IMR-90 (cell line): Measurements from ENCODE around the gene CEP57L1. TPM values are rescaled to one million over a fixed set of nuclear protein-coding genes. Genes with fewer than 3 reads are reported as not detected.

Experiments used
- ATAC-seq: fragments of 200-7000 bp; cut with Tn5 transposase; 2 replicates; pipeline ENCODE4 v1.9.1; 2020; ENCODE audit warnings: low read depth, mild to moderate bottlenecking, moderate library complexity
- BruUV-seq: library from RNA; stranded (reverse); fragments of 400-500 nt; replicated peaks from 2 replicates; lab custom pipeline; 2021; lab: Mats Ljungman, UMichigan
- CTCF ChIA-PET: fragments of 300-600 bp; formaldehyde crosslinking; extraction: SDS; loops from one replicate; lab custom pipeline; 2021; ENCODE audit warnings: antibody characterized with exemption; lab: Yijun Ruan, JAX
- POLR2A ChIA-PET: fragments of 300-600 bp; sonication (Branson Sonifier 250); formaldehyde crosslinking; loops from one replicate; lab custom pipeline; 2022; ENCODE audit warnings: antibody characterized with exemption; ENCODE audit not compliant: unreplicated experiment; lab: Charles Lee
- DNase-seq: peaks from one replicate; pipeline ENCODE4 v3.0.0; 2013
- H2AFZ ChIP-seq: replicated peaks from 2 replicates; pipeline ENCODE3; 2013; ENCODE audit warnings: low read length, mild to moderate bottlenecking; ENCODE audit not compliant: poor library complexity
- H2AK5ac ChIP-seq: 2 replicates; pipeline ENCODE4 v1.6.1; 2013; ENCODE audit warnings: low read depth, low read length, inconsistent platforms
- H2AK9ac ChIP-seq: replicated peaks from 2 replicates; pipeline ENCODE3; 2013; ENCODE audit warnings: mild to moderate bottlenecking, low read depth, low read length, moderate library complexity; ENCODE audit not compliant: poor library complexity
- H2BK120ac ChIP-seq: 2 replicates; pipeline ENCODE4 v1.6.1; 2013; ENCODE audit warnings: low read depth, low read length, inconsistent platforms
- H2BK15ac ChIP-seq: 3 replicates; pipeline ENCODE4 v1.6.1; 2013; ENCODE audit warnings: low read depth, low read length, inconsistent platforms
- H2BK20ac ChIP-seq: 2 replicates; pipeline ENCODE4 v1.6.1; 2013; ENCODE audit warnings: low read depth, mild to moderate bottlenecking, inconsistent platforms, low read length, moderate library complexity
- H2BK5ac ChIP-seq: 2 replicates; pipeline ENCODE4 v1.6.1; 2013; ENCODE audit warnings: mild to moderate bottlenecking, low read depth, low read length, inconsistent platforms; ENCODE audit not compliant: poor library complexity, severe bottlenecking
- H3K14ac ChIP-seq: replicated peaks from 2 replicates; pipeline ENCODE4 v1.6.1; 2013; ENCODE audit warnings: low read depth, low read length, inconsistent platforms
- H3K18ac ChIP-seq: 2 replicates; pipeline ENCODE4 v1.6.1; 2013; ENCODE audit warnings: low read depth, low read length, control low read depth
- H3K23ac ChIP-seq: 2 replicates; pipeline ENCODE4 v1.6.1; 2013; ENCODE audit warnings: low read depth, low read length, inconsistent platforms
- H3K27ac ChIP-seq: 2 replicates; pipeline ENCODE4 v1.5.1; 2013; ENCODE audit warnings: mild to moderate bottlenecking, control low read depth, low read length; ENCODE audit not compliant: insufficient read depth
- H3K27me3 ChIP-seq: 2 replicates; pipeline ENCODE4 v1.6.1; 2013; ENCODE audit warnings: low read length; ENCODE audit not compliant: control insufficient read depth, insufficient read depth
- H3K36me3 ChIP-seq: 2 replicates; pipeline ENCODE4 v1.6.1; 2013; ENCODE audit warnings: low read length, mixed read lengths; ENCODE audit not compliant: control insufficient read depth, insufficient read depth
- H3K4ac ChIP-seq: 2 replicates; pipeline ENCODE4 v1.6.1; 2013; ENCODE audit warnings: low read depth, low read length, inconsistent platforms
- H3K4me1 ChIP-seq: 2 replicates; pipeline ENCODE4 v1.6.1; 2013; ENCODE audit warnings: low read length, mixed read lengths; ENCODE audit not compliant: control insufficient read depth, insufficient read depth
- H3K4me2 ChIP-seq: 2 replicates; pipeline ENCODE4 v1.6.1; 2013; ENCODE audit warnings: low read depth, mild to moderate bottlenecking, control low read depth, low read length, moderate library complexity
- H3K4me3 ChIP-seq: 2 replicates; pipeline ENCODE4 v1.5.1; 2013; ENCODE audit warnings: low read depth, mild to moderate bottlenecking, control low read depth, low read length, moderate library complexity; ENCODE audit not compliant: insufficient read depth
- H3K56ac ChIP-seq: 2 replicates; pipeline ENCODE4 v1.6.1; 2013; ENCODE audit warnings: low read length, inconsistent platforms; ENCODE audit not compliant: insufficient read depth; ENCODE audit errors: extremely low read depth
- H3K79me1 ChIP-seq, 2 experiments: 2 replicates each; pipeline ENCODE4 v1.6.1; 2013; ENCODE audit warnings: low read length in 2 of 2, inconsistent platforms in 1 of 2, low read depth in 1 of 2
- H3K9ac ChIP-seq: 2 replicates; pipeline ENCODE4 v1.6.1; 2013; ENCODE audit warnings: low read depth, low read length, control low read depth
- H3K9me1 ChIP-seq: 2 replicates; pipeline ENCODE4 v1.6.1; 2013; ENCODE audit warnings: low read length, inconsistent platforms; ENCODE audit not compliant: insufficient read depth
- H3K9me3 ChIP-seq: 2 replicates; pipeline ENCODE4 v1.6.1; 2013; ENCODE audit warnings: low read length; ENCODE audit not compliant: control insufficient read depth, insufficient read depth
- H4K20me1 ChIP-seq: 2 replicates; pipeline ENCODE4 v1.6.1; 2013; ENCODE audit warnings: low read length, inconsistent platforms; ENCODE audit not compliant: insufficient read depth
- H4K5ac ChIP-seq: 2 replicates; pipeline ENCODE4 v1.6.1; 2013; ENCODE audit warnings: mild to moderate bottlenecking, low read depth, low read length, control low read depth
- H4K8ac ChIP-seq, 2 experiments: 2 replicates each; pipeline ENCODE4 v1.6.1; 2013; ENCODE audit warnings: low read depth in 2 of 2, low read length in 2 of 2, control low read depth in 1 of 2, inconsistent platforms in 1 of 2
- H4K91ac ChIP-seq: 2 replicates; pipeline ENCODE4 v1.6.1; 2013; ENCODE audit warnings: low read depth, low read length, inconsistent platforms; ENCODE audit not compliant: insufficient read depth
- BHLHE40 ChIP-seq: fragments of 150-350 bp; IDR thresholded peaks from 2 replicates; pipeline ENCODE4 v1.6.1; 2016; ENCODE audit warnings: mild to moderate bottlenecking, low read depth, low read length
- CEBPB ChIP-seq: IDR thresholded peaks from 2 replicates; pipeline ENCODE4 v1.6.1; 2012; ENCODE audit warnings: low read depth, low read length, improper control_type of control experiment
- CHD1 ChIP-seq: IDR thresholded peaks from 2 replicates; pipeline ENCODE4 v1.6.1; 2012; ENCODE audit warnings: low read depth, low read length, improper control_type of control experiment
- CTCF ChIP-seq: conservative IDR thresholded peaks from 2 replicates; pipeline ENCODE4 v1.5.1; 2012; ENCODE audit warnings: mild to moderate bottlenecking, low read depth, low read length, improper control_type of control experiment
- ELK1 ChIP-seq: fragments of 150-350 bp; IDR thresholded peaks from 2 replicates; pipeline ENCODE4 v1.6.1; 2016; ENCODE audit warnings: low read depth, mild to moderate bottlenecking, low read length, moderate library complexity, borderline replicate concordance
- FOS ChIP-seq: fragments of 150-350 bp; IDR thresholded peaks from 2 replicates; pipeline ENCODE4 v1.6.1; 2016; ENCODE audit warnings: low read depth, low read length
- MAFK ChIP-seq: IDR thresholded peaks from 2 replicates; pipeline ENCODE4 v1.6.1; 2012; ENCODE audit warnings: low read depth, low read length, improper control_type of control experiment
- MAZ ChIP-seq: IDR thresholded peaks from 2 replicates; pipeline ENCODE4 v1.6.1; 2012; ENCODE audit warnings: low read depth, mild to moderate bottlenecking, low read length, improper control_type of control experiment, moderate library complexity, borderline replicate concordance
- MXI1 ChIP-seq: IDR thresholded peaks from 2 replicates; pipeline ENCODE4 v1.6.1; 2012; ENCODE audit warnings: low read depth, mild to moderate bottlenecking, low read length, moderate library complexity, borderline replicate concordance
- NFE2L2 ChIP-seq: fragments of 150-350 bp; IDR thresholded peaks from 2 replicates; pipeline ENCODE4 v1.6.1; 2016; ENCODE audit warnings: low read depth, mild to moderate bottlenecking, low read length
- RCOR1 ChIP-seq: IDR thresholded peaks from 2 replicates; pipeline ENCODE4 v1.6.1; 2012; ENCODE audit warnings: mild to moderate bottlenecking, low read length, improper control_type of control experiment; ENCODE audit not compliant: insufficient replicate concordance
- USF2 ChIP-seq: fragments of 150-350 bp; IDR thresholded peaks from 2 replicates; pipeline ENCODE4 v1.6.1; 2017; ENCODE audit warnings: mild to moderate bottlenecking, antibody characterized with exemption, low read length, low read depth
- WGBS, 2 experiments: methylation state at CpG; one replicate each; pipeline versions ENCODE4 v1.1.5 to v1.1.7; 2013; ENCODE audit warnings: missing lambda C conversion rate in 2 of 2; ENCODE audit not compliant: insufficient read length in 1 of 2; ENCODE audit errors: extremely low coverage in 2 of 2; 5-methylcytosine and 5-hydroxymethylcytosine counted together
- dilution Hi-C: fragments of 300-500 bp; cut with HindIII; formaldehyde crosslinking; loops from one replicate; pipeline ENCODE4 v1.14.3; 2018; ENCODE audit warnings: low sequenced_read_pairs; ENCODE audit not compliant: unreplicated experiment
- in situ Hi-C: fragments of 300-500 bp; cut with MboI; formaldehyde crosslinking; loops from 3 replicates; pipeline ENCODE4 v1.14.3; 2019; ENCODE audit warnings: low sequenced_read_pairs, inconsistent platforms, mixed read lengths
- intact Hi-C: fragments of 100-400 bp; cut with micrococcal nuclease; formaldehyde crosslinking; loops from 2 replicates; pipeline ENCODE4 v1.10.0; 2022
- polyA plus RNA-seq, 3 experiments: library from polyadenylated mRNA; depleted of rRNA; stranded (reverse); fragments of >200 nt; gene quantifications; 2 replicates each; pipeline ENCODE4 v1.2.3, GENCODE V29; 2012; ENCODE audit warnings: low replicate concordance in 1 of 3
- total RNA-seq: library from RNA; depleted of rRNA; stranded (reverse); fragments of >200 nt; gene quantifications from 2 replicates; pipeline ENCODE4 v1.2.3, GENCODE V29; 2012

The CEP57L1 gene
- total and polyA plus RNA-seq, 2 of the 4 experiments (the other 2 are of a cell fraction): 10.3 to 21.9 TPM

- Histone ChIP-seq H2AK9ac (no peak overlapping the region), H3K79me1 (no peaks in the 10 kb centered on the region), H3K4me3 (no peak overlapping the region), H4K91ac (no peak overlapping the region), H2BK15ac (no peak overlapping the region), H3K36me3 (no peaks in the 10 kb centered on the region), H3K9ac (no peak overlapping the region), H3K4me1 (0 out of 2 replicates have a peak, but pooled peaks cover 2% of the 10 kb centered on the region), H2AFZ (no peak overlapping the region), H3K14ac (no peak overlapping the region), H4K8ac (no peak overlapping the region), H4K5ac (no peak overlapping the region), H2AK5ac (no peak overlapping the region), H3K9me3 (no peaks in the 10 kb centered on the region), H3K18ac (no peak overlapping the region), H2BK5ac (no peak overlapping the region), H2BK20ac (no peak overlapping the region), H3K4ac (no peak overlapping the region), H2BK120ac (no peak overlapping the region), H3K23ac (no peak overlapping the region), H3K27ac (no peak overlapping the region), H3K9me1 (no peaks in the 10 kb centered on the region), H3K56ac (no peak overlapping the region), H3K27me3 (no peaks in the 10 kb centered on the region), H4K20me1 (no peaks in the 10 kb centered on the region), H3K4me2 (no peak overlapping the region)
- WGBS, 2 experiments: 25% methylated on average over 1 of the region's 2 CpGs; no CpG with 5 or more reads in 1 of the 2 experiments
- ChIA-PET CTCF (no interaction called here), POLR2A (no interaction called here)
- dilution Hi-C loops (no loop called here), in situ Hi-C loops (no loop called here), intact Hi-C loops (no loop called here)
- DNase-seq: no peak
- peak; percentile 24 for ATAC-seq
- TF ChIP-seq RCOR1 (no peak), MAZ (no peak), CHD1 (no peak), CTCF (no peak), USF2 (no peak), NFE2L2 (no peak), MXI1 (no peak), ELK1 (no peak), FOS (no peak), MAFK (no peak), BHLHE40 (no peak), CEBPB (no peak)
- BruUV-seq: no TSS peak
These were observed 76.9 kb downstream of the CEP57L1 start for GRCh38 chr6:109172101-109172746.
